Lower leg skin (tissue), 4 donors: Measurements from ENCODE around the gene ZNF90. TPM values are rescaled to one million over a fixed set of nuclear protein-coding genes. Genes with fewer than 3 reads are reported as not detected.
A peak's percentile ranks its signal among the peaks of the same experiment; 100 is the strongest.

Experiments used
- DNase-seq, 2 donors: peaks; one replicate each; pipeline ENCODE4 v3.0.0-alpha.2; 2019; ENCODE audit warnings: low spot score in 2 of 2
- H3K4me3 ChIP-seq: fragments of 200-600 bp; sonication (generic); 2 replicates; pipeline ENCODE4 v1.5.1; 2017; ENCODE audit warnings: mild to moderate bottlenecking, low read depth; ENCODE audit not compliant: poor library complexity, severe bottlenecking
- CTCF ChIP-seq, 3 donors: fragments of 450-650 bp; IDR thresholded peaks; one replicate each; pipeline ENCODE4 v1.5.1; 2016; ENCODE audit warnings: antibody characterized with exemption in 3 of 3, mild to moderate bottlenecking in 3 of 3, moderate library complexity in 2 of 3
- POLR2A ChIP-seq, 2 donors: fragments of 450-650 bp; IDR thresholded peaks; one replicate each; pipeline ENCODE4 v1.6.1; 2016 to 2017; ENCODE audit warnings: antibody characterized with exemption in 2 of 2, mild to moderate bottlenecking in 1 of 2, moderate library complexity in 1 of 2
- WGBS, 2 donors: methylation state at CpG; one replicate each; pipeline ENCODE4 v1.1.5; 2018; 5-methylcytosine and 5-hydroxymethylcytosine counted together
- intact Hi-C: fragments of 100-400 bp; cut with DNase I; formaldehyde crosslinking; loops from one replicate; pipeline ENCODE4 v1.15.0; 2023; ENCODE audit warnings: low total_unique reads
- total RNA-seq, 4 donors: library from RNA; depleted of rRNA; stranded (reverse); fragments of >200 nt; gene quantifications; one replicate each; pipeline ENCODE4 v1.1.0, GENCODE V29; 2016

The ZNF90 gene
- total RNA-seq, 4 donors from 2014 or later = 1.6 to 5.5 (median 1.8) TPM

GRCh38 chr19:20165971-20166592 is 88.3 kb downstream of the ZNF90 start:
- H3K4me3 ChIP-seq = no peak overlapping the region
- no peak for TF ChIP-seq POLR2A (IDR thresholded peaks at IDR 0.05)
- TF ChIP-seq CTCF (IDR thresholded peaks at IDR 0.05) = no peak
- WGBS, 2 donors = 81 to 89% methylated on average over 7 of the region's 7 CpGs
- no peak for DNase-seq
- intact Hi-C loops = no loop called here

DNA sequence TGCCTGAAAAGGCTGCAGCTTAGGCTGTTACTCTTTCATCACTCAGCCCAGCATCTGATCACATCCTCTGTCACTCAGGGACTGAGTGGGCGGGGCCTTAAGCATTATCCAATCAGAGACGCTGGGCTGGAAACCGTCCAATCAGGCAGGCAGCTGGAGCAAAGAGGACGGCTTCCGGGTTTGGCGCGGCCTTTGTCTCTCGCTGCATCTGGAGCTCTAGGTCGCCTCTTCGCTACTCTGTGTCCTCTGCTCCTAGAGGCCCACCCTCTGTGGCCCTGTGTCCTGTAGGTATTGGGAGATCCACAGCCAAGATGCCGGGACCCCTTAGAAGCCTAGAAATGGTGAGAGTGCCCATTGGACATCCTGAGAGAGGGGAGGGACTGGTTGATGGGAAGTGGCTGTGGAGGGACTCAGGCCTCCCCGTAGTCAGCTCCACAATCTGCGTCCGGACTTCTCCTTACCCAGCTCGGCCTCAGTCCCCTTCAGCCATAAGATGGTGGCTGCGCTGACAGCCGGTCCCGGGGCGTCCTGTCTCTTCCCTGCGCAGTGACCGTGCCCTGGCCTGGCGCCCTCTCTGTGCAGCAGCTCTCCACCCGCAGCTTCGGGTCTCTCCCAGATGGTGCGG is 89.3 kb downstream of the ZNF90 start, which contains the start of gene ZNF486:
Gene ZNF486 (plus strand): TSS at position 195 of the 625 bp plus-strand sequence. CDS start 117 bp downstream, at position 312.
- DNase-seq = peak; percentile 96 to 99
- intact Hi-C loops = no loop called here
- WGBS, 2 donors = 0 to 1% methylated on average over 20 to 25 of the region's 25 CpGs
- no peak for TF ChIP-seq POLR2A (IDR thresholded peaks at IDR 0.05)
- no peak for TF ChIP-seq CTCF (IDR thresholded peaks at IDR 0.05)
- peak within 1 kb of the TSS; percentile 77 for H3K4me3 ChIP-seq

DNA sequence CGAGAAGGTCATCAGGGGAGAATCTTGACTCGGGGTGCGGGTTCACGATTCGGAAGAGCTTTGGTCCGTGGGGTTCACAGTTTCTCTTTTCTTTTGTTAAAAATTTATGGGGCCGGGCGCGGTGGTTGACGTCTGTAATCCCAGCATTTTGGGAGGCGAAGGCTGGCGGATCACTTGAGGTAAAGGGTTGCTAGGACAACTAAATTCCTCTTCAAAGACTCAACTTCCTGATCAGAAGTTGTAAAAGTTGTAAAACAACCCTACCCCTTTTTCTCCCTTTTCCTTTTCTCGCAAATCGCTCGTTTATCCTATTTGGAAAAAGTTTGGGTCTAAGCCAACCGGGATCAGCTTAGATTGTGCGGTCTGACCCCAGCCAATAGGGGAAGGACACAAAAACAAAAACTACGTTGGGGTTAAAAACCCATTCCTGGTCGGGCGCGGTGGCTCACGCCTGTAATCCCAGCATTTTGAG is 89.9 kb downstream of the ZNF90 start:
- intact Hi-C loops = no loop called here
- DNase-seq = no peak
- H3K4me3 ChIP-seq = peak overlapping the region; percentile 77

More for the DNA sequence above, 89.9 kb downstream of the ZNF90 start:
- 7 to 20% methylated on average over 22 of the region's 22 CpGs for WGBS, 2 donors
- TF ChIP-seq POLR2A (IDR thresholded peaks at IDR 0.05) = no peak
- TF ChIP-seq CTCF (IDR thresholded peaks at IDR 0.05) = no peak

Other genes with a start within 250 kb of the ZNF90 start
- 1 to 10 TPM; 4.7 to 7.5 (median 7.0) TPM for gene ZNF253, start 212.1 kb upstream of the ZNF90 start, total RNA-seq
- 1 to 10 TPM; 3.4 to 4.7 (median 4.0) TPM for gene ZNF93, start 177.1 kb upstream of the ZNF90 start, total RNA-seq
- 10 to 100 TPM in 1 of 4 donors, 1 to 10 TPM in 3; 3.1 to 18.9 (median 3.9) TPM for gene ZNF682, start 38.5 kb upstream of the ZNF90 start, total RNA-seq
- gene ZNF486, start 89.2 kb downstream of the ZNF90 start, total RNA-seq = 1 to 10 TPM; 3.2 to 5.6 (median 4.8) TPM